CD4-positive, alpha-beta T cell treated with Interleukin-2 at 100 ng/mL for 4 hours (primary cell): ENCODE data around the gene MIOX.

Source experiments
- DNase-seq: peaks from one replicate; pipeline ENCODE4 v3.0.0-alpha.2; 2020; ENCODE audit warnings: low spot score

MIOX gene

GRCh38 chr22:50490531-50491308 lies 4.1 kb downstream of the MIOX start:
- no peak for DNase-seq

GRCh38 chr22:50497093-50497492 lies 10.4 kb downstream of the MIOX start:
- no peak for DNase-seq

GRCh38 chr22:50498322-50498890 lies 11.7 kb downstream of the MIOX start:
- DNase-seq, result peak; percentile 82

- no peak for DNase-seq
These were observed 13.8 kb downstream of the MIOX start for GRCh38 chr22:50500452-50500851.

GRCh38 chr22:50502096-50502495 lies 15.4 kb downstream of the MIOX start:
- no peak for DNase-seq

- no peak for DNase-seq
These were observed 16.2 kb downstream of the MIOX start for GRCh38 chr22:50502628-50503474.

GRCh38 chr22:50503475-50504145 lies 17.0 kb downstream of the MIOX start:
- DNase-seq, result no peak

GRCh38 chr22:50504369-50505211 lies 17.9 kb downstream of the MIOX start:
- DNase-seq, result no peak

- no peak for DNase-seq
These were observed 18.7 kb downstream of the MIOX start for GRCh38 chr22:50505276-50505775.

- DNase-seq, result no peak
These were observed 19.3 kb downstream of the MIOX start for GRCh38 chr22:50505776-50506610.

- no peak for DNase-seq
These were observed 20.2 kb downstream of the MIOX start for GRCh38 chr22:50506611-50507420.

- peak; percentile 93 for DNase-seq
These were observed 20.8 kb downstream of the MIOX start, which contains the start of gene LMF2 for GRCh38 chr22:50507421-50507990. Gene LMF2, minus strand, starts transcription at chr22:50507702. Its CDS starts 27 bp downstream, at chr22:50507675.

GRCh38 chr22:50507991-50508884 lies 21.6 kb downstream of the MIOX start, which contains the start of gene NCAPH2:
Gene NCAPH2, plus strand, starts transcription at chr22:50508224. Its CDS starts 114 bp downstream, at chr22:50508338.
- peak; percentile 97 for DNase-seq

- no peak for DNase-seq
These were observed 22.2 kb downstream of the MIOX start for GRCh38 chr22:50508897-50509296.

GRCh38 chr22:50513175-50513574 lies 26.5 kb downstream of the MIOX start:
- DNase-seq, result no peak

- no peak for DNase-seq
These were observed 29.4 kb downstream of the MIOX start for GRCh38 chr22:50516068-50516467.

- DNase-seq, result no peak
These were observed 30.2 kb downstream of the MIOX start for GRCh38 chr22:50516891-50517290.
